A673 (cell line): Measurements from ENCODE around the gene PCBP2. TPM values are rescaled to one million over a fixed set of nuclear protein-coding genes. Genes with fewer than 3 reads are reported as not detected.

Experiments used
- BruUV-seq: library from RNA; stranded (reverse); fragments of 400-500 nt; replicated peaks from 2 replicates; lab custom pipeline; 2021; lab: Mats Ljungman, UMichigan
- CTCF ChIA-PET: fragments of 300-600 bp; sonication (Branson Sonifier 250); formaldehyde crosslinking; loops from one replicate; lab custom pipeline; 2022; ENCODE audit warnings: antibody characterized with exemption; lab: Charles Lee
- POLR2A ChIA-PET: fragments of 300-600 bp; sonication (Branson Sonifier 250); formaldehyde crosslinking; loops from one replicate; lab custom pipeline; 2022; ENCODE audit warnings: antibody characterized with exemption; ENCODE audit not compliant: low non-redundant PET; lab: Charles Lee
- DNase-seq: peaks from one replicate; pipeline ENCODE4 v3.0.0-alpha.2; 2015; ENCODE audit warnings: low spot score
- H3K27ac ChIP-seq: fragments of 200-600 bp; sonication (generic); 2 replicates; pipeline ENCODE4 v1.5.1; 2016; ENCODE audit warnings: mixed run types, low read depth, mild to moderate bottlenecking, mixed read lengths, antibody characterized with exemption, low read length; ENCODE audit not compliant: poor library complexity, severe bottlenecking
- H3K27me3 ChIP-seq: fragments of 200-600 bp; sonication (generic); replicated peaks from 2 replicates; pipeline ENCODE4 v1.6.1; 2017; ENCODE audit warnings: mixed run types, low read depth, mild to moderate bottlenecking, mixed read lengths, antibody characterized with exemption, low read length; ENCODE audit not compliant: insufficient read depth, poor library complexity
- H3K36me3 ChIP-seq: fragments of 200-600 bp; sonication (generic); 2 replicates; pipeline ENCODE4 v1.6.1; 2016; ENCODE audit warnings: mixed run types, mild to moderate bottlenecking, mixed read lengths, antibody characterized with exemption, low read length; ENCODE audit not compliant: insufficient read depth, poor library complexity, severe bottlenecking
- H3K4me1 ChIP-seq: fragments of 200-600 bp; sonication (generic); 2 replicates; pipeline ENCODE4 v1.6.1; 2017; ENCODE audit warnings: mixed run types, mild to moderate bottlenecking, mixed read lengths, antibody characterized with exemption, low read length; ENCODE audit not compliant: insufficient read depth, poor library complexity, severe bottlenecking
- H3K4me3 ChIP-seq: fragments of 200-600 bp; sonication (generic); 2 replicates; pipeline ENCODE4 v1.5.1; 2016; ENCODE audit warnings: low read depth, mixed run types, mild to moderate bottlenecking, mixed read lengths, low read length; ENCODE audit not compliant: poor library complexity, severe bottlenecking
- H3K9me3 ChIP-seq: fragments of 200-600 bp; sonication (generic); 2 replicates; pipeline ENCODE4 v1.6.1; 2016; ENCODE audit warnings: mixed run types, low read depth, mild to moderate bottlenecking, mixed read lengths, antibody characterized with exemption, low read length; ENCODE audit not compliant: poor library complexity, severe bottlenecking
- CTCF ChIP-seq: fragments of 300-800, 200-600 bp; sonication (generic); conservative IDR thresholded peaks from 2 replicates; pipeline ENCODE4 v1.5.1; 2017; ENCODE audit warnings: low read depth, mild to moderate bottlenecking, antibody characterized with exemption, low read length, moderate library complexity, mixed read lengths
- EZH2 ChIP-seq: fragments of 200-600 bp; sonication (generic); IDR thresholded peaks from 2 replicates; pipeline ENCODE4 v1.6.1; 2017; ENCODE audit warnings: borderline replicate concordance, low read depth, mild to moderate bottlenecking, mixed read lengths, antibody characterized with exemption, low read length; ENCODE audit not compliant: poor library complexity, severe bottlenecking
- intact Hi-C: fragments of 100-400 bp; cut with micrococcal nuclease; formaldehyde crosslinking; loops from one replicate; pipeline ENCODE4 v1.10.0; 2022; ENCODE audit not compliant: unreplicated experiment
- total RNA-seq: library from RNA; stranded (reverse); gene quantifications from 2 replicates; pipeline ENCODE4 v1.2.3, GENCODE V29; 2021

The PCBP2 gene
- total RNA-seq, 1 experiment from 2014 or later: 1,215 TPM

GRCh38 chr12:53513712-53514410 is 62.0 kb downstream of the PCBP2 start:
- POLR2A ChIA-PET: no interaction called here
- DNase-seq: no peak
- Histone ChIP-seq H3K27me3 (no peaks in the 10 kb centered on the region), H3K4me1 (no peaks in the 10 kb centered on the region), H3K27ac (no peak overlapping the region), H3K9me3 (no peaks in the 10 kb centered on the region), H3K36me3 (peaks cover 34% of the 10 kb centered on the region), H3K4me3 (no peak overlapping the region)
- TF ChIP-seq EZH2 (no peak), CTCF (no peak)
- BruUV-seq: no TSS peak
- intact Hi-C loops: no loop called here
- CTCF ChIA-PET: no interaction called here

- no peak for DNase-seq
- Histone ChIP-seq H3K27me3 (no peaks in the 10 kb centered on the region), H3K27ac (no peak overlapping the region), H3K9me3 (no peaks in the 10 kb centered on the region), H3K4me3 (no peak overlapping the region), H3K36me3 (peaks cover 38% of the 10 kb centered on the region), H3K4me1 (no peaks in the 10 kb centered on the region)
- intact Hi-C loops: no loop called here
- no TSS peak for BruUV-seq
- POLR2A ChIA-PET: interaction anchor here (0.6 kb wide), 1 partner anchor 60 kb away, joined by 4 read pairs; no protein-coding TSS in a partner anchor
- TF ChIP-seq EZH2 (no peak), CTCF (no peak)
- CTCF ChIA-PET: no interaction called here
Observed at GRCh38 chr12:53514628-53515290, 62.9 kb downstream of the PCBP2 start.

- Histone ChIP-seq H3K27ac (no peak overlapping the region), H3K9me3 (no peaks in the 10 kb centered on the region), H3K4me1 (no peaks in the 10 kb centered on the region), H3K27me3 (no peaks in the 10 kb centered on the region), H3K36me3 (peaks cover 38% of the 10 kb centered on the region), H3K4me3 (no peak overlapping the region)
- TF ChIP-seq CTCF (no peak), EZH2 (no peak)
- ChIA-PET CTCF (interaction anchor here (0.5 kb wide), 1 partner anchor 242 kb away, joined by 7 read pairs; no protein-coding TSS in a partner anchor), POLR2A (interaction anchor here (0.6 kb wide), 1 partner anchor 59 kb away, joined by 4 read pairs; no protein-coding TSS in a partner anchor)
- DNase-seq: no peak
- intact Hi-C loops: no loop called here
- BruUV-seq: no TSS peak
Observed at GRCh38 chr12:53515291-53515680, 63.4 kb downstream of the PCBP2 start.
